DND-41 (cell line): ENCODE results near the gene RAD51B.

Experiments used
- ATAC-seq: fragments of 200-7000 bp; cut with Tn5 transposase; 3 replicates; pipeline ENCODE4 v1.9.1; 2021; ENCODE audit warnings: low read depth; ENCODE audit not compliant: insufficient read depth
- DNase-seq: peaks from one replicate; pipeline ENCODE4 v3.0.0-alpha.2; 2020
- H2AFZ ChIP-seq: 2 replicates; pipeline ENCODE4 v1.6.0; 2012; ENCODE audit warnings: low read depth, low read length
- H3K27ac ChIP-seq: 2 replicates; pipeline ENCODE4 v1.5.1; 2012; ENCODE audit warnings: low read length, inconsistent platforms
- H3K27me3 ChIP-seq: fragments of 200-600 bp; sonication (generic); 2 replicates; pipeline ENCODE4 v1.6.0; 2012; ENCODE audit warnings: low read length, mild to moderate bottlenecking, inconsistent platforms; ENCODE audit not compliant: insufficient read depth, poor library complexity
- H3K36me3 ChIP-seq: 2 replicates; pipeline ENCODE4 v1.5.1; 2012; ENCODE audit warnings: low read length, inconsistent platforms; ENCODE audit not compliant: insufficient read depth
- H3K4me1 ChIP-seq: 2 replicates; pipeline ENCODE4 v1.5.1; 2012; ENCODE audit warnings: mild to moderate bottlenecking, low read length; ENCODE audit not compliant: insufficient read depth
- H3K4me2 ChIP-seq: 2 replicates; pipeline ENCODE4 v1.6.0; 2012; ENCODE audit warnings: mild to moderate bottlenecking, moderate library complexity, low read length, inconsistent platforms; ENCODE audit not compliant: insufficient read depth
- H3K4me3 ChIP-seq, 2 experiments: fragments of 200-600 bp in 1 of 2; shearing (Covaris generic) in 1 of 2; 2 replicates each; pipeline ENCODE4 v1.5.1; 2012 to 2016; ENCODE audit warnings: inconsistent platforms in 2 of 2, low read length in 2 of 2, mild to moderate bottlenecking in 2 of 2, low read depth in 1 of 2, moderate library complexity in 1 of 2
- H3K79me2 ChIP-seq: 2 replicates; pipeline ENCODE4 v1.6.0; 2012; ENCODE audit warnings: low read length, inconsistent platforms; ENCODE audit not compliant: insufficient read depth
- H3K9ac ChIP-seq: 2 replicates; pipeline ENCODE4 v1.6.0; 2012; ENCODE audit warnings: low read depth, mild to moderate bottlenecking, inconsistent platforms, low read length, moderate library complexity
- H3K9me3 ChIP-seq: 2 replicates; pipeline ENCODE4 v1.5.1; 2012; ENCODE audit warnings: low read length, moderate library complexity, mild to moderate bottlenecking, inconsistent platforms; ENCODE audit not compliant: insufficient read depth, severe bottlenecking
- H4K20me1 ChIP-seq: 2 replicates; pipeline ENCODE4 v1.6.0; 2012; ENCODE audit warnings: low read length; ENCODE audit not compliant: insufficient read depth
- CTCF ChIP-seq: IDR thresholded peaks from 2 replicates; pipeline ENCODE4 v1.5.1; 2012; ENCODE audit warnings: borderline replicate concordance, low read length, moderate library complexity, mild to moderate bottlenecking; ENCODE audit not compliant: poor library complexity, severe bottlenecking; ENCODE audit errors: extremely low read depth
- EZH2 ChIP-seq: IDR thresholded peaks from 3 replicates; pipeline ENCODE4 v1.6.1; 2012; ENCODE audit warnings: borderline replicate concordance, low read depth, mild to moderate bottlenecking, moderate library complexity, low read length, inconsistent platforms; ENCODE audit not compliant: severe bottlenecking

The RAD51B gene

GRCh38 chr14:68664225-68664681, 844.7 kb downstream of the RAD51B start:
- Histone ChIP-seq H2AFZ (no peak overlapping the region), H3K4me3 (no peak overlapping the region), H3K79me2 (no peaks in the 10 kb centered on the region), H3K9me3 (no peaks in the 10 kb centered on the region), H3K27me3 (no peaks in the 10 kb centered on the region), H4K20me1 (no peaks in the 10 kb centered on the region), H3K4me2 (no peak overlapping the region), H3K27ac (no peak overlapping the region), H3K4me1 (peaks cover 5% of the 10 kb centered on the region; the same call in 1 of the 2 replicates), H3K9ac (no peak overlapping the region), H3K36me3 (no peaks in the 10 kb centered on the region)
- TF ChIP-seq CTCF, result no peak
- TF ChIP-seq EZH2, result no peak
- no peak for DNase-seq
- no peak for ATAC-seq

- no peak for ATAC-seq
- Histone ChIP-seq H3K36me3 (no peaks in the 10 kb centered on the region), H4K20me1 (no peaks in the 10 kb centered on the region), H3K4me2 (no peak overlapping the region), H3K9ac (no peak overlapping the region), H3K9me3 (no peaks in the 10 kb centered on the region), H3K27me3 (no peaks in the 10 kb centered on the region), H3K27ac (no peak overlapping the region), H3K79me2 (no peaks in the 10 kb centered on the region), H3K4me1 (peaks cover 5% of the 10 kb centered on the region; the same call in 1 of the 2 replicates), H3K4me3 (no peak overlapping the region), H2AFZ (no peak overlapping the region)
- DNase-seq, result no peak
- no peak for TF ChIP-seq CTCF
- TF ChIP-seq EZH2, result no peak
These were observed 845.6 kb downstream of the RAD51B start for GRCh38 chr14:68665131-68665530.

- no peaks in the 10 kb centered on the region for H3K27me3 ChIP-seq
- no peak for ATAC-seq
- H3K9ac ChIP-seq, result no peak overlapping the region
- no peak overlapping the region for H3K27ac ChIP-seq
- H2AFZ ChIP-seq, result no peak overlapping the region
- TF ChIP-seq EZH2 (no peak), CTCF (no peak)
- H3K9me3 ChIP-seq, result no peaks in the 10 kb centered on the region
- H3K4me3 ChIP-seq, result no peak overlapping the region
- no peaks in the 10 kb centered on the region for H3K79me2 ChIP-seq
- H4K20me1 ChIP-seq, result no peaks in the 10 kb centered on the region
- peaks cover 5% of the 10 kb centered on the region; the same call in 1 of the 2 replicates for H3K4me1 ChIP-seq
- H3K4me2 ChIP-seq, result no peak overlapping the region
- no peaks in the 10 kb centered on the region for H3K36me3 ChIP-seq
- DNase-seq, result no peak
These were observed 846.2 kb downstream of the RAD51B start for GRCh38 chr14:68665792-68666204.
